Measurements from ENCODE around the gene TEAD1. TPM values are rescaled to one million over a fixed set of nuclear protein-coding genes. Genes with fewer than 3 reads are reported as not detected.

The TEAD1 gene
- total and polyA plus RNA-seq, 9 of the 15 experiments (the other 6 are each of a cell fraction or from before 2014, with no cell fraction given) = 1.7 to 17.7 (median 10.8) TPM

GRCh38 chr11:12683874-12684273, 9.7 kb downstream of the TEAD1 start (continued):
- TF ChIP-seq, protein P1, sequence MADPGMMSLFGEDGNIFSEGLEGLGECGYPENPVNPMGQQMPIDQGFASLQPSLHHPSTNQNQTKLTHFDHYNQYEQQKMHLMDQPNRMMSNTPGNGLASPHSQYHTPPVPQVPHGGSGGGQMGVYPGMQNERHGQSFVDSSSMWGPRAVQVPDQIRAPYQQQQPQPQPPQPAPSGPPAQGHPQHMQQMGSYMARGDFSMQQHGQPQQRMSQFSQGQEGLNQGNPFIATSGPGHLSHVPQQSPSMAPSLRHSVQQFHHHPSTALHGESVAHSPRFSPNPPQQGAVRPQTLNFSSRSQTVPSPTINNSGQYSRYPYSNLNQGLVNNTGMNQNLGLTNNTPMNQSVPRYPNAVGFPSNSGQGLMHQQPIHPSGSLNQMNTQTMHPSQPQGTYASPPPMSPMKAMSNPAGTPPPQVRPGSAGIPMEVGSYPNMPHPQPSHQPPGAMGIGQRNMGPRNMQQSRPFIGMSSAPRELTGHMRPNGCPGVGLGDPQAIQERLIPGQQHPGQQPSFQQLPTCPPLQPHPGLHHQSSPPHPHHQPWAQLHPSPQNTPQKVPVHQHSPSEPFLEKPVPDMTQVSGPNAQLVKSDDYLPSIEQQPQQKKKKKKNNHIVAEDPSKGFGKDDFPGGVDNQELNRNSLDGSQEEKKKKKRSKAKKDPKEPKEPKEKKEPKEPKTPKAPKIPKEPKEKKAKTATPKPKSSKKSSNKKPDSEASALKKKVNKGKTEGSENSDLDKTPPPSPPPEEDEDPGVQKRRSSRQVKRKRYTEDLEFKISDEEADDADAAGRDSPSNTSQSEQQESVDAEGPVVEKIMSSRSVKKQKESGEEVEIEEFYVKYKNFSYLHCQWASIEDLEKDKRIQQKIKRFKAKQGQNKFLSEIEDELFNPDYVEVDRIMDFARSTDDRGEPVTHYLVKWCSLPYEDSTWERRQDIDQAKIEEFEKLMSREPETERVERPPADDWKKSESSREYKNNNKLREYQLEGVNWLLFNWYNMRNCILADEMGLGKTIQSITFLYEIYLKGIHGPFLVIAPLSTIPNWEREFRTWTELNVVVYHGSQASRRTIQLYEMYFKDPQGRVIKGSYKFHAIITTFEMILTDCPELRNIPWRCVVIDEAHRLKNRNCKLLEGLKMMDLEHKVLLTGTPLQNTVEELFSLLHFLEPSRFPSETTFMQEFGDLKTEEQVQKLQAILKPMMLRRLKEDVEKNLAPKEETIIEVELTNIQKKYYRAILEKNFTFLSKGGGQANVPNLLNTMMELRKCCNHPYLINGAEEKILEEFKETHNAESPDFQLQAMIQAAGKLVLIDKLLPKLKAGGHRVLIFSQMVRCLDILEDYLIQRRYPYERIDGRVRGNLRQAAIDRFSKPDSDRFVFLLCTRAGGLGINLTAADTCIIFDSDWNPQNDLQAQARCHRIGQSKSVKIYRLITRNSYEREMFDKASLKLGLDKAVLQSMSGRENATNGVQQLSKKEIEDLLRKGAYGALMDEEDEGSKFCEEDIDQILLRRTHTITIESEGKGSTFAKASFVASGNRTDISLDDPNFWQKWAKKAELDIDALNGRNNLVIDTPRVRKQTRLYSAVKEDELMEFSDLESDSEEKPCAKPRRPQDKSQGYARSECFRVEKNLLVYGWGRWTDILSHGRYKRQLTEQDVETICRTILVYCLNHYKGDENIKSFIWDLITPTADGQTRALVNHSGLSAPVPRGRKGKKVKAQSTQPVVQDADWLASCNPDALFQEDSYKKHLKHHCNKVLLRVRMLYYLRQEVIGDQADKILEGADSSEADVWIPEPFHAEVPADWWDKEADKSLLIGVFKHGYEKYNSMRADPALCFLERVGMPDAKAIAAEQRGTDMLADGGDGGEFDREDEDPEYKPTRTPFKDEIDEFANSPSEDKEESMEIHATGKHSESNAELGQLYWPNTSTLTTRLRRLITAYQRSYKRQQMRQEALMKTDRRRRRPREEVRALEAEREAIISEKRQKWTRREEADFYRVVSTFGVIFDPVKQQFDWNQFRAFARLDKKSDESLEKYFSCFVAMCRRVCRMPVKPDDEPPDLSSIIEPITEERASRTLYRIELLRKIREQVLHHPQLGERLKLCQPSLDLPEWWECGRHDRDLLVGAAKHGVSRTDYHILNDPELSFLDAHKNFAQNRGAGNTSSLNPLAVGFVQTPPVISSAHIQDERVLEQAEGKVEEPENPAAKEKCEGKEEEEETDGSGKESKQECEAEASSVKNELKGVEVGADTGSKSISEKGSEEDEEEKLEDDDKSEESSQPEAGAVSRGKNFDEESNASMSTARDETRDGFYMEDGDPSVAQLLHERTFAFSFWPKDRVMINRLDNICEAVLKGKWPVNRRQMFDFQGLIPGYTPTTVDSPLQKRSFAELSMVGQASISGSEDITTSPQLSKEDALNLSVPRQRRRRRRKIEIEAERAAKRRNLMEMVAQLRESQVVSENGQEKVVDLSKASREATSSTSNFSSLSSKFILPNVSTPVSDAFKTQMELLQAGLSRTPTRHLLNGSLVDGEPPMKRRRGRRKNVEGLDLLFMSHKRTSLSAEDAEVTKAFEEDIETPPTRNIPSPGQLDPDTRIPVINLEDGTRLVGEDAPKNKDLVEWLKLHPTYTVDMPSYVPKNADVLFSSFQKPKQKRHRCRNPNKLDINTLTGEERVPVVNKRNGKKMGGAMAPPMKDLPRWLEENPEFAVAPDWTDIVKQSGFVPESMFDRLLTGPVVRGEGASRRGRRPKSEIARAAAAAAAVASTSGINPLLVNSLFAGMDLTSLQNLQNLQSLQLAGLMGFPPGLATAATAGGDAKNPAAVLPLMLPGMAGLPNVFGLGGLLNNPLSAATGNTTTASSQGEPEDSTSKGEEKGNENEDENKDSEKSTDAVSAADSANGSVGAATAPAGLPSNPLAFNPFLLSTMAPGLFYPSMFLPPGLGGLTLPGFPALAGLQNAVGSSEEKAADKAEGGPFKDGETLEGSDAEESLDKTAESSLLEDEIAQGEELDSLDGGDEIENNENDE (IDR thresholded peaks at IDR 0.05; ENCODE audit: low read depth, low read length) = no peak
- TF ChIP-seq REST (IDR thresholded peaks at IDR 0.05; ENCODE audit: borderline replicate concordance) = peak; percentile 36; the same call in 1 of the 2 replicates
- TF ChIP-seq REST (CRISPR knock-in tag; IDR thresholded peaks at IDR 0.05; ENCODE audit: low read depth) = no peak
- 0 out of 4 replicates have a peak, but pooled peaks of 1 of the 2 experiments have one; percentile 33 for TF ChIP-seq MAZ (CRISPR knock-in tag; conservative IDR thresholded peaks at IDR 0.05 in 1 of 2, IDR thresholded peaks at IDR 0.05 in 1 of 2)
- peak; percentile 92 for TF ChIP-seq NFE2 (IDR thresholded peaks at IDR 0.05; ENCODE audit: low read depth)
- TF ChIP-seq HDAC1 (IDR thresholded peaks at IDR 0.05) = 0 out of 4 replicates have a peak, but pooled peaks of 1 of the 2 experiments have one; percentile 11
- peak; percentile 26; the same call in 1 of the 2 replicates for TF ChIP-seq SMARCA4 (IDR thresholded peaks at IDR 0.05)
- TF ChIP-seq, protein P2, sequence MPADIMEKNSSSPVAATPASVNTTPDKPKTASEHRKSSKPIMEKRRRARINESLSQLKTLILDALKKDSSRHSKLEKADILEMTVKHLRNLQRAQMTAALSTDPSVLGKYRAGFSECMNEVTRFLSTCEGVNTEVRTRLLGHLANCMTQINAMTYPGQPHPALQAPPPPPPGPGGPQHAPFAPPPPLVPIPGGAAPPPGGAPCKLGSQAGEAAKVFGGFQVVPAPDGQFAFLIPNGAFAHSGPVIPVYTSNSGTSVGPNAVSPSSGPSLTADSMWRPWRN (IDR thresholded peaks at IDR 0.05; ENCODE audit: low read depth) = 0 out of 2 replicates have a peak, but pooled peaks have one; percentile 28
